UCSD-AML1 (cell line): ENCODE results near the gene CRACR2A.
A peak's percentile ranks its signal among the peaks of the same experiment; 100 is the strongest.

Source experiments
- DNase-seq: peaks from one replicate; lab custom pipeline; 2025; ENCODE audit not compliant: unreplicated experiment; lab: John Stamatoyannopoulos, UW

Gene CRACR2A

GRCh38 chr12:3684449-3685051 is 68.4 kb downstream of the CRACR2A start:
- no peak for DNase-seq

GRCh38 chr12:3683670-3684069 is 69.2 kb downstream of the CRACR2A start:
- DNase-seq: no peak

- DNase-seq: no peak
Observed at GRCh38 chr12:3681595-3682061, 71.3 kb downstream of the CRACR2A start.

GRCh38 chr12:3680919-3681594 is 71.9 kb downstream of the CRACR2A start:
- no peak for DNase-seq

- no peak for DNase-seq
Observed at GRCh38 chr12:3679831-3680230, 73.1 kb downstream of the CRACR2A start.

- DNase-seq: no peak
Observed at GRCh38 chr12:3677609-3678008, 75.3 kb downstream of the CRACR2A start.

GRCh38 chr12:3673981-3674708 is 78.8 kb downstream of the CRACR2A start:
- no peak for DNase-seq

- no peak for DNase-seq
Observed at GRCh38 chr12:3672113-3672509, 80.8 kb downstream of the CRACR2A start.

GRCh38 chr12:3671330-3672112 is 81.4 kb downstream of the CRACR2A start:
- no peak for DNase-seq

- DNase-seq: no peak
Observed at GRCh38 chr12:3670083-3670620, 82.8 kb downstream of the CRACR2A start.

- DNase-seq: no peak
Observed at GRCh38 chr12:3669594-3669993, 83.3 kb downstream of the CRACR2A start.

GRCh38 chr12:3668479-3669165 is 84.3 kb downstream of the CRACR2A start:
- DNase-seq: no peak

GRCh38 chr12:3667485-3667884 is 85.4 kb downstream of the CRACR2A start:
- DNase-seq: no peak

GRCh38 chr12:3666441-3666840 is 86.5 kb downstream of the CRACR2A start:
- DNase-seq: no peak

- no peak for DNase-seq
Observed at GRCh38 chr12:3662521-3662921, 90.4 kb downstream of the CRACR2A start.

GRCh38 chr12:3661028-3661427 is 91.9 kb downstream of the CRACR2A start:
- DNase-seq: no peak

GRCh38 chr12:3658327-3659163 is 94.4 kb downstream of the CRACR2A start:
- peak; percentile 20 for DNase-seq

- DNase-seq: no peak
Observed at GRCh38 chr12:3656946-3657622, 95.8 kb downstream of the CRACR2A start.

- DNase-seq: peak; percentile 21
Observed at GRCh38 chr12:3655328-3655900, 97.5 kb downstream of the CRACR2A start.
